Jurkat, Clone E6-1 (cell line): ENCODE data around the gene DOCK11.
A peak's percentile ranks its signal among the peaks of the same experiment; 100 is the strongest.

Experiments used
- DNase-seq: peaks from one replicate; pipeline ENCODE4 v3.0.0-alpha.2; 2011; ENCODE audit warnings: low read depth, low spot score
- H3K4me3 ChIP-seq: 2 replicates; pipeline ENCODE4 v1.5.1; 2011; ENCODE audit warnings: mild to moderate bottlenecking, low read length, control low read depth, moderate library complexity

Gene DOCK11

GRCh38 chrX:118596390-118596789 is 100.8 kb downstream of the DOCK11 start:
- no peak for DNase-seq
- no peak overlapping the region for H3K4me3 ChIP-seq

DNA sequence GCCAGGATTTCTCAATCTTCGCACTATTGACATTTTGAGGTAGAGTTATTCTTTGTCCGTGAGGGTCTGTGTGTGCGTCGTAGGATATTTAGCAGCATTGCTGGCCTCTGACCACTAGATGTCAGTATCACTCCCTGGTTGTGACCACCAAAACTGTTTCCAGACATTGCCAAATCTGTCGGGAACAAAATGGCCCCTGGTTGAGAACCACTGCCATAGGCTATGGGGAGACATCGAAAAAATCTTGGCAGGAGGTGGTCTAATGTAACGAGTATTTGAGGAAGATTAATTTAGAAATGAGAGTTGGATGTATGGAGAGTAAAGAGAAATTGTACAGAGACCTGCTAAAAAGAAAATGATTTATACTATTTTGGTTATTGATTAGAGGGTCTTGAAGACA is 108.4 kb downstream of the DOCK11 start:
- DNase-seq, result peak; percentile 18
- no peak overlapping the region for H3K4me3 ChIP-seq

DNA sequence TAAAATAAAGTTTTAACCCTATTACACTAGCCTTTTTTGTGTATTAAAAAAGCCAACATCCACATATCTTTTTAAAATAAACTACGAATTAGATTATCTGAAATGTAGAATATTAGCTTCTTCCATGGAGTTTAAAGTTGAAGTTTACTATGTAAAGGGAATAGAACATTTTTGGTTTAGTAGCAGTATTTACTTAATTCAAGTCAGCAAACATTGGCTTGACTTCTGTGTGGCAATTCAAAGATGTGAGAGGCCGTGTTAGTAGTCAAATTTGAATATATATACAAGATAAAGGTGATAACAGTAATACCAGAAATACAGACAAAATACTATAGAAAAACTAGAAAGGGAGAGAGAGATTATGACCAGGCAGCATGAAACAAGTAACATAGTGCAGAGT is 116.7 kb downstream of the DOCK11 start:
- no peak overlapping the region for H3K4me3 ChIP-seq
- no peak for DNase-seq

GRCh38 chrX:118614150-118614549 is 118.5 kb downstream of the DOCK11 start:
- DNase-seq, result no peak
- H3K4me3 ChIP-seq, result no peak overlapping the region

GRCh38 chrX:118615141-118615540 is 119.5 kb downstream of the DOCK11 start:
- DNase-seq, result no peak
- no peak overlapping the region for H3K4me3 ChIP-seq

- no peak for DNase-seq
- no peak overlapping the region for H3K4me3 ChIP-seq
These were observed 125.6 kb downstream of the DOCK11 start for GRCh38 chrX:118621081-118621759.

DNA sequence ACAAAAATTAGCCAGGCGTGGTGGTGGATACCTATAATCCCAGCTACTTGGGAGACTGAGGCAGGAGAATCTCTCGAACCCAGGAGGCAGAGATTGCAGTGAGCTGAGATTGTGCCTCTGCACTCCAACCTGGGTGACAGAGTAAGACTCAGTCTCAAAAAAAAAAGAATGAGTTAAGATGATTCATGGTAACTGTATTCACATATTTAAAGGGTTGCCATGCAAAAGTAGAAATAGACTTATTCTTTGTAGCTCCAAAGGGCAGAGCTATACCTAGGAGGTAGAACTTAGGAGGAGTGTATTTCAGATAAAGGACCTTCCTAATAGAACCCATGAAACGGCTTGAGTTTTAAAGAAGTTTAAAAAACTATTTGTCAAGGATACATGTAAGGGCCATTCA is 127.4 kb downstream of the DOCK11 start:
- no peak for DNase-seq
- no peak overlapping the region for H3K4me3 ChIP-seq

DNA sequence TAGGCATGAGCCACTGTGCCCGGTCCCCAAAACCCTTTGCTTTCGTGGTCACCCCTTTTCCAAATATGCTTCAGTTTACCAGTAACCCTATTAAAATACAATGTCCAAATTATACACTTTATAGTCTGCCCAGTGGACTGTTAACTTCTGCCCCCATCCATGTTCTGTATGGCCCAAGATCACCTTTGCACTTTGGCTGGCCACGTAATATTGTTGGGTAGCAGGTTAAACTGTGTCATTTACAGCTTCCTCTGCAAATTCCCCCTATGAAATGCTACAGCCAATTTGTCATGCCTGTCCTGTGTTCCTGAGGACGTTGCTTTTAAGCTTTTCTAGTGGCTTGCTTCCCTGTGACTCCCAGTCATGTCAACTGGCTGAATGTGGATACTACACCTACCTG is 130.7 kb downstream of the DOCK11 start:
- no peak for DNase-seq
- no peak overlapping the region for H3K4me3 ChIP-seq

DNA sequence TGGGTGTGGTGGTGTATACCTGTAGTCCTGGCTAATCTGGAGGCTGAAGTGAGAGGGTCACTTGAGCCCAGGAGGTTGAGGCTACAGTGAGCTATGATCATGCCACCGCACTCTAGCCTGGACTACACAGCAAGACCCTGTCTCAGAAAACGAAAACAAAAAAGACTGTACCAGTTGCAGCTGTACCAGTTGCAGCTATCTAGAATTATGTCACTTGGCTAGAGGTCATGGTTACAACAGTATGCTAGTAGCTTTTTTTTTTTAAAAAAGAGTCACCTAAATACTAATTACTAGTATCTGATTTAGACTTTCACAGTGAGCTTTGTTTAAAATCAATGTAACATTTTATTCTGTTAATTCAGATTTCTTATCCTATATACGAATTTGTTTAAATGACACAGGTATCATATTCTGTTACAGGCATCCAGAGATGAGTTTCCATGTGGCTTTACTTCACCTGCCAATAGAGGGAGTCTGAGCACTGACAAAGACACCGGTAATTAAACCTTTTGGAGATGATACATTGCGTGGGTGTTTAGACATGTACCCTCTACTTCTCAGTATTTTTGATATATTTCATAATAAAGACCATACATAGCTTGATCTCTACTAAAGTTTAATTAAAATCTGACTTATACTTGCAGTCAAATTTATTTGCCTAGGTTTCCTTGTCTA is 131.6 kb downstream of the DOCK11 start:
- DNase-seq, result peak; percentile 4
- no peak overlapping the region for H3K4me3 ChIP-seq

GRCh38 chrX:118630848-118631247 is 135.2 kb downstream of the DOCK11 start:
- DNase-seq, result no peak
- H3K4me3 ChIP-seq, result no peak overlapping the region

GRCh38 chrX:118631586-118631985 is 136.0 kb downstream of the DOCK11 start:
- DNase-seq, result no peak
- no peak overlapping the region for H3K4me3 ChIP-seq

GRCh38 chrX:118632862-118633261 is 137.2 kb downstream of the DOCK11 start:
- DNase-seq, result no peak
- H3K4me3 ChIP-seq, result no peak overlapping the region

DNA sequence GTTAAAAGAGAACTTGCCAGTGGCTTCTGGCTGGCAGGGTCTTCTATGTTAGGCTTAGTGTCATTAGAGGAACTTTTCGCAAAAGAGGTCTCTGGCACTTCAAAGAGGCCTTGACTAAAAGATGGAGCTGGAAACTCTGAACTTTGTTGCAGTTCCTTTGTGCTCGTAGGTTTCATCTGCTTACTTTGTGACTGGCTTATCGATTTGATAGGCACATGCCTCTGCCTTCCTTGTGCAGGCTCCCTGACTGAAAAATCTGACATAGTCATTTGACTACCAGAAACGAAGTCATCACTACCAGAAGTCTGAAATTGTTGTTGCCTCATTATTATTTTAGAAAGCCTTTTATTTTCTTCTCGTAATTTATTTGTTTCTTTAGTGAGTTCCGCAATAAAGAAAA is 137.9 kb downstream of the DOCK11 start:
- no peak for DNase-seq
- H3K4me3 ChIP-seq, result no peak overlapping the region

DNA sequence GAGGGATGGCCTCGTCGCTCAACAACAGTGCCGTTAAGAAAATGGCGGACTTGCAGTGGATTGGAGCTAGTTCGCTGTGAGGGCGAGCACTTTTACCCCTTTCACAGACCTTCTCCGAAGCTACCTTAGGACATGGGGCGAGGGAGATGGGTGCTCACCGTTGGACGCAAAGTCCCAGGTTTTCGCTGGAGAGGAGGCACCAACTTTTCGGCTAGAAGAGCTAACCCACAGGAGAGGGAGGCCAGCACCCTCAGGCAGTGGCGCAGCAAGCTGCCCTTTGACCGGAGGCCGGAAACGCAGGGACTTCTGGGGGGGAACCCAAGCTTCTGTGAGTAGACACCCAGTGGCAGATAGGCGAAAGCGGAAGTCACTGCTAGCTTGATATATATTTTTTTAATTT is 138.7 kb downstream of the DOCK11 start:
- no peak for DNase-seq
- no peak overlapping the region for H3K4me3 ChIP-seq

DNA sequence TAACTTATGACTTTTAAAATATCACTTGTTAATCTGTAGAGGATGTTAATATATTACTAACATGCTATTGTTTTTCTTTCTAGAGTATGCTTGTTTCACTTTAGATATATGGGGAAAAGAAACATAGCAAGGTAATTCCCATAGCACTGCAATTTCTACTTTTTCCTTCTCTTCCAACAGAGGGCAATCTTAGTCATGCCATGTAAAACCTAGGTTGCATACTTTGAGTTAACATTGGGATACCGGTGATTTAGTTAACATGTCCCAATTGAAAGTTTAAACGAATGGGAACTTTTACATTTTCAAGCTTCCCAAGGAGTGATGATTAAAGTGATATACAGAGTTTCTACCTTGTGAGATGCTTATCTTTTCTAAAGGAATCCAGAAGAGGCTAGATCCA is 142.4 kb downstream of the DOCK11 start:
- DNase-seq, result no peak

DNA sequence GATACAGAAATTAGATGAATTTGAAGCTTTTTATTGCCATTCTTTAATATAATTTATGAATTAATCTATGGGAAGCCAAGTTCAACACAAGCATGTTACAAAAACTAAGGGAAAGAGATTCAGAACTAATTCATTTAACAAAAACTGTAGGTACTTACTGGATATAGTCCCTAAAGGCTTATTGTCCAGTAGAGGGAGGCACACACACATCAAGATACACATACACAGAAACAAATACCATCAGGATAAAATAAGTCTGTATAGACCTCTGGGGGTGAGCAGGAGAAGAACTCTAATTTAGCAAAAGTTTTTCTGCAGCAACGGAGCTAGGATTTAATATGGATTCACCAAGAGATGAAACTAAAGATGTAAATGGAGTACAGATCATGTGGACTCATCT is 148.8 kb downstream of the DOCK11 start:
- no peak for DNase-seq
- H3K4me3 ChIP-seq, result no peak overlapping the region

More for the DNA sequence above, 142.4 kb downstream of the DOCK11 start:
- H3K4me3 ChIP-seq, result no peak overlapping the region

DNA sequence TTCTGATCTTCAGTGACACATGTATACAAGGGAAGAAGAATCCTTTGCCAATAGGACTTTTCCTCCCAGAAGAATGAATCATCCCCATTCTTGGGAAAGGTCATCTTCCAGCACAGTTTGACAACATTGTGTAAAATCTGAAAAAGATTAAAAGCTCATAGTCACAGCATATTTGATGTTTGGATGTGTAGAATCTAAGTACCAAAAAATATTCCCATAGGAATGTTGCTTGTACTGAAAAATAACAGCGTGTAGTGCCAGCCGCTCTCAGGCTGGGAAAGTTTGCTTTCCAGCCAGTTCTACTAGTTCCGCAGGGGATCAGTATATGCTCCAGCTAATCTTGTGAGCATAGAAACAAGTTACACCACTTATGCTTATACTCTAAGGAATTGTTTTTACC is 157.1 kb downstream of the DOCK11 start:
- H3K4me3 ChIP-seq, result no peak overlapping the region
- DNase-seq, result no peak

GRCh38 chrX:118654331-118654730 is 158.7 kb downstream of the DOCK11 start:
- no peak for DNase-seq
- H3K4me3 ChIP-seq, result no peak overlapping the region

- no peak for DNase-seq
- no peak overlapping the region for H3K4me3 ChIP-seq
These were observed 160.1 kb downstream of the DOCK11 start for GRCh38 chrX:118655561-118656246.

- no peak for DNase-seq
- no peak overlapping the region for H3K4me3 ChIP-seq
These were observed 161.8 kb downstream of the DOCK11 start for GRCh38 chrX:118657413-118657812.
